SHP77 (cell line): Measurements from ENCODE around the gene KIF26B.
A peak's percentile ranks its signal among the peaks of the same experiment; 100 is the strongest.
"Not testable (repeated sequence)": the region's sequence is repeated elsewhere in the genome, so short reads cannot be mapped to it uniquely, and the experiment has no call there.

ENCODE experiments used
- DNase-seq, 2 experiments: peaks; one replicate each; lab custom pipeline; 2025; lab: John Stamatoyannopoulos, UW

The KIF26B gene

GRCh38 chr1:245356891-245357585, 202.3 kb downstream of the KIF26B start:
- DNase-seq: no peak

GRCh38 chr1:245359101-245359680, 204.4 kb downstream of the KIF26B start:
- not testable (repeated sequence) for DNase-seq

GRCh38 chr1:245361065-245361464, 206.3 kb downstream of the KIF26B start:
- no peak for DNase-seq

- DNase-seq: no peak
Measured at GRCh38 chr1:245361951-245362350, 207.2 kb downstream of the KIF26B start.

GRCh38 chr1:245363461-245364200, 208.8 kb downstream of the KIF26B start:
- no peak for DNase-seq

- no peak for DNase-seq
Measured at GRCh38 chr1:245365095-245366020, 210.6 kb downstream of the KIF26B start.

GRCh38 chr1:245366886-245367285, 212.1 kb downstream of the KIF26B start:
- DNase-seq: no peak

DNA sequence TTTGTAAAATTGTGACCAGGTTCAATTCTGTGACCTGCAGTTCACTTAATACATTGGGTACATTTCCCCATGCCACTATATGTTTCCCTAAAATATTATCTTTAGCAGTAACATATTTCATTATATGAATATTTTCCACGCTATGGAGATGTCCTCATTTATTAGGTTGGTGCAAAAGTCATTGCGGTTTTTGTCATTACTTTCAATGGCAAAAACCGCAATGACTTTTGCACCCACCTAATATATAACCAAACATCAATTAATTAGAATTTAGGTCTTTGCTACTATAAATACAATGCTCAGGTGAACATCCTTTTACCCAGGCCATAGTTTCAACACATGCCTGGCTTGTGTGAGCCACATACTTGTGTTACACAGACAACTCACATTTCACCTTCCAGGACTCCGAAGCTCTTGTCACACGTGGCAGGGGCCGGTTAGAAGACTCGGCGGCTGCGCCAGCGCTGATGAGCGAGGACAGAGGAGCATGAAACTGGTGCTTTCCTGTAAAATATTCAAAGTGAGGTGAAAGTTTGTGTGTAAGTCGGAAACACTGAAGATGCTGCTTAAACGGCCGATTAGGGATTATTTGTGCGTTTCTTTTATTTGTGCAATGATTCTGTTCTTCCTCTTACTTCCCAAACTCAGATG, 215.5 kb downstream of the KIF26B start:
- DNase-seq: no peak

DNA sequence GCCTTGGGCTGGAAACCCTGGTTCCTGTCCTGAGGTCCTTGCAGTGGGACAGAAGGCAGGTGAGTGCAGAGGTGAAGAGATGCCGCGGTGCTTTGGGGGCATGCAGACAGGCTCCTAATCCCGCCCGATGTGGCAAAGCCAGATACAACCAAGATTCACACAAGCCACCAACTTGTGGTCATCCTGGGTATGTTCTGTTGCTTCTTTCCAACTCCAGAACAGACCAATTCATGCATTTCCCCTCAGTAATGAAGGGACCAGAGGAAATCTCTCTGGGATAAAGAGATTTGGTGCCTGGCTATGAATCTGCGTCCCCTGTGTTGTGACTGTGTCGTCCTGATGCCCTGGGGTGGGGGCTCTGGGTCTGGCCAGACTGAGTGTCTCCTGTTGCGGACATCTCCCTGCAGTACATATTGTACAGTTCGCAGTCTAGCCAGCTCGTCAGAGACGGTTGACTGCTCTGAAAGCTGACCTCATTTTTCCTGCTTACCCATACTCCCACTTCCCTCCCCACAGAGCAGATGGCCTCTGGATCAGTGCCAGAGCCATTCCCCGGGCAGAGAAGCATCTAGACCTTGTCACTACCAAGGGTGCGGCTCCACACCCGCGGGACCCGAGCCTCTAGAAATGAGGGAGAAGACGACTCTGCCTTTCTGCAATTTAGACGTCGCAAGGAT, 216.3 kb downstream of the KIF26B start:
- peak; percentile 43 to 54 for DNase-seq

DNA sequence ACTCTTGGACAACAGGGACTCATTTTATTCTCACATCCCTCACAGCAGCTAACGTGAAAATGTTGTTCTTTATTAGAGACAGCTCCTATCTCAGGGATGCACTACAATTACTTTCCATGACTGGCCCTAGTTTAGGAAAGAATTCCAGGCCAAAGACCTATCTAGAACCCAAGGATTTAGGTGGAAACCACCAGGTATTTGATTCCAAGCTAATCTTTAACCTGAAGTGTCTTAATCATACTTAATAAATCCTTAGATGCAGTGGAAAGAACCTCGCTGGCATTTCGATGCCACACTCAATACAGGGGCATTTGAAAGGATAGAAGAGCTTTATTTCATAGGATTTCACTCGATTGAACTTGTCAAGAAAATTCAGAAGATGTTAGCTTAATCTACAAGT, 218.3 kb downstream of the KIF26B start:
- DNase-seq: no peak

DNA sequence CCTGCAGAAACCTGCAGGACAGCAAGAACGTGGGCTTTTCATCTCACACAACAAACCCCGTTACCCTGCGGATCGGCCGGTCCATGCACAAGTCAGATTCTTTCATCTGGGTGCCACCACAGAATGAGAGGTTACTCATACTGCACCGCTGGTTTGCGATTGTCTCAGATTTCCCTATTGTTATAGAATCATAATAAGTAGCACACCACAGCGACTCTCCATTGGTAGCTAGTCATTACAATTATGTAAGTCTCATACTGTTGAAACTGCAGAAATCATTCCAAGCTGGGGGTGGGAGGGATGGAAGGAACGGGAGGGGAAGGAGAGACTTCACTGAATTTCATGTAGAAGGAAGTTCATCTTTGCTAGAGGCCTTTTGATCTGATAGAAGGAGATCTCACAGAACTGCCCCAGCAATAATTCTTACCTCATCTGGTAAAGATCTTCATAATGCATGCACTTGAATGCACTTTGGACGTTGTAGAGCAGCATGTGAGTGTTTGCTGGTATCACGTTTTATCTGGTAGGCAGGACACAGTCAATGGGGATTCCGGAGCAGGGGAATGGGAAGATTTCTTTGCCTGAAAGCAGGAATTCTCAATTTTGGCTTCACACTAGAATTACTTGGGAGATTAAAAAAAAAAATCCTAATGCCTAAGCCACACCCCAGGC, 221.1 kb downstream of the KIF26B start:
- DNase-seq: no peak

GRCh38 chr1:245377854-245378253, 223.1 kb downstream of the KIF26B start:
- no peak for DNase-seq

DNA sequence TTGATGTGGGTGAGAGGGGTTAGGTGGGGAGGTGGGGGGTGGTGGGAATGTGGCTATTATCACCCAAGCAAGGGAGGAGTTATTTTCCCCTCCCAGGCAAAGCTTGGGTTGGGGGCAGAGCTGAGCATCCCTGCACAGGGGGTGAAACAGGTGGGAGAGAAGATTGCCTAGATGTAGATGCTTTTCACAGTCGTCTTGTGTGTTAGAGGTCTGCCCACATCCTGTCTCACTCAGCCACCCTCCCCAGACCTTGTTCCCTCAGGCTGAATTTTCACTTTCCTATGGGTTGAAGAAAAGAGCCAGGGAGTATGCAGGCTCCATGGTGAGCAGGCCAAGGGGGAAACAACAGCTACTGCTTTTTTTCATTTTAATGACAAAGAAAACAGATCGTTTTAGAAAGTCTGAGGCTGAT, 223.5 kb downstream of the KIF26B start:
- no peak for DNase-seq

DNA sequence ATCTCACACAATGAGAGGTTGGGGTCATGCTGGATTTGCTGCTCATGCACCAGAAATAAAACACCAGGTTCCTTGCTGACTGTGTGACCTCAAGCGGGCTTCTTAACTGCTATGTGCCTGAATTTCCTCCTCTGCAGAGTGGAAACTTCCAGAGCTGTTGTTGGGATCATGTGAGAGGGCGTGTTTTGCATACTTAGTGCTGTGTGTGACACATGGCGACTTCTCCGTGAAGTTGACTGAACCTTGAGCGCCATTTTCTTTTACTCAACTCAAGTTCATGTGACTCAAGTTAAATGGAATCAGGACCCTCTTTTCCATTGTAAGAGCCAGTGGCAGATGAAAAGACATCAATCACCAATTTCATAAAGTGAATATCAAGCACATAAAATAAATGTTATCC, 224.0 kb downstream of the KIF26B start:
- no peak for DNase-seq

DNA sequence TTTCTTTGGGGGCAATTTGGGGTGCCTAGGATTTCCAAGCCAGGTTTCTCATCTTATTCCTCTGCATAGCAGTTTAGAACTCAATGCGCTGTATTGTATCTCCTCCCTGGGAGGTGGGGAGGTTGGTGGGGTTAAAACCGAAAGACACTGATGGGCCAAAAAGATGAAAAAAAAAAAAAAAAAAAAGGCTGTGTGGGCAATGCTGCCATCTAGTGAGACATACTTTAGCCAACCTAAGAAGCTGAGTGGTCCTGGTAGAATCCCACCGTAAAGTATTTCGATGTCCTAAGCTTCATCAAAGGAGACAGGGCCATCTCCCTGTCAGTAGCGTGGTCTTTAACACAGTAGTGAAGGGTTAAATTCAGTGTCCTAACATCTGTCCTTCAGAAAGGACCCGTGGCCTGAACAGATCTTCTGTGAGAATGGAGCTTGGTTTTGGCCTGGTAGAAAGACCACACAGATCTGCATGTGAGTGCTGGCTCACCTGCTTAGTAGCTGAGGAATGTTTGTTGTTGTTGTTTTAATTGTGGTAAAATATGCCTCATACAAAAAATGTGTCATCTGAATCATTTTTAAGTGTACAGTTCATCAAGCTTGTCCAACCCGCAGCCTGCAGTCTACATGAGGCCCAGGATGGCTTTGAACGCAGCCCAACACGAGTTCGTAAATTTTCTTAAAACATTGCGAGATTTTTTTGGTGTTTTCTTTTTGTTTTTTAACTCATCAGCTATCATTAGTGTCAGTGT, 226.2 kb downstream of the KIF26B start:
- DNase-seq: no peak

DNA sequence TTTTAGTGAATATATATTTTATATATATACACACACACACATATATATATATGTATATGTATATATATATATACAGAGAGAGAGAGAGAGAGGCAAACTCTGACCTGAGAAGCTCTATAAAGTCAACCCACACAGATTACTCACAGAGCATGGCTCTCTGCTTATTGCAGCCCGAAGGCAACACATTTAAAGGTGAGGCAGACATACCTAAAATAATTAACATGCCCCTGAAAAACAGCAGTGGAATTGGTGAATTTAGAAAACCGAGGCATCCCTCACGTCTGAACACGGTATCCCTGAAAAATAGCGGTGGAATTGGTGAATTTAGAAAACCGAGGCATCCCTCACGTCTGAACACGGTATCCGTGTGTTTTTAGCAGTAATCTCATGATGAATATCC, 228.2 kb downstream of the KIF26B start:
- no peak for DNase-seq

DNA sequence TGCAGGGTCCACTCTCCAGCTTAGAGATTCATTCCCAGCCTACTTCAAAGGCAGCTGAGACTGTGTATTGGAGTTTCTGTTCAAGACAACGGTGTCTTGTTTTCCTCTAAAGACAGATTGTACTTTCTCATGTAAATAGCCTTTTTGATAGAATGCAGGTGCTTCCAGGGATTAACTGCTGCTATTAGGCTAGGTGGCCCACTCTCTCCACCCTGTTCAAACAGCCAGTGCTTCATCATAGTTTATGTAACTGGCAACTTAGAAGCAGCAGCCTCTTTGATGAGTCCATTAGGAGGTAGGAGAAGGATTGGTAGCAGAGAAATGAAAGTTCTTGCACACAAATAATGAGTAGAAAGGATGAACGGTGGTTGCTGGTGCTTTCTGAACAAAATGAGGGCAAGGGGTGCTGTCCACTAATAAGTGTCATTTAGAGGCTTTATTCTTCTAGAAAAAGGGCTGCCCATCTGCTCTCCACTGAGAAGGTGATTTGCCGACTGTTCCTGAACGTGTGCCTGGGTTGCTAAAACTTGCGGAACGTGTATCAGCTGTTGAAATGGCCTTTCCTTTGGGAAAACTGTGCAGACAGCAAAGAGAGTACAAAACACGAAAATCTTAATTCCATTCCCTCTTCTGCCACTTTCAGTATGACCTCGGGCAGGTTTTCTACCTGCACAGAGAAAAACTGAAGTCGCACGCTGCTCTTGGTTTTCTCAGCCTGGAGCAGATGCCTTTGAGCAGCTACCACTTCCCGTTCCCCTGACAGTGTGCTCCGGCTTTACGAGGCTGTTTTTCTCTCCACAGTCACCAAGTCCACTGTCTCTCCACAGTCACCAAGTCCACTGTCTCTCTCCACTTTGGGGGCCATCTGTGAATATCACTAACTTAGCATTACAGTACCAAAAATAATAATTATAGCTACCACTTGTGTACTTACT, 228.9 kb downstream of the KIF26B start:
- no peak for DNase-seq

DNA sequence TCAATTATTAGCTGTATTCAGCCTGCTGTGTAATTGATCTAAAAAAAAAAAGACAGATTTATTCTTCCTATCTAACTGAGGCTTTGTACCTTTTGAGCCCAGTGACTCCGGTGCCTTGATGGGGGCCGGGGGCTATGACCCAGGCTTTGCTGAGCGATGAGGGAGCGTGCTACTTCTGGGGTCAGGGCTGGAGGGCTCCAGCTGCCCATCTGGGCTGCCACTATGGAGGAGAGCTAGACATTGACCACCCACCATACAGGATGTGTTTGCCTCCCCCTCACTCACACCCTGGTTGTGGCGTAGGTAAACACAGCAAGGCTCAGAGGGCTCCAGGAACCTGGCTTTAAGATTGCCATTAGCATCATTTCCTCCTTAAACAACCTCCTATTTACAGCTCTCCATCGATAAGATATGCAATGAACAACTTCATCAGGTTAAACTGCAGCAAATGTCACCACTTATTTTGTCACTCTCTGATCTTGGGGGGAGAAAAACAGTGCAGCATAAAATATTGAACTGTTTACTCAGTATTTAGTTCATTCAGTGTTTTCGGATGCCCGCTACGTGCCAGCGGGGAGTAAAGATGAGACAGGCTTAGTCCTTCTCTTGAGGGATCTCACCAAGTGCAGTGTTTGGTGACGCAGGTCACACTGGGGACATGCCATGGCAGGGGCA, 231.6 kb downstream of the KIF26B start:
- DNase-seq: no peak
